ENCODE data around the gene RNH1. TPM values are rescaled to one million over a fixed set of nuclear protein-coding genes. Genes with fewer than 3 reads are reported as not detected.

The RNH1 gene
- total RNA-seq, 1 experiment from 2014 or later: 345 TPM

DNA sequence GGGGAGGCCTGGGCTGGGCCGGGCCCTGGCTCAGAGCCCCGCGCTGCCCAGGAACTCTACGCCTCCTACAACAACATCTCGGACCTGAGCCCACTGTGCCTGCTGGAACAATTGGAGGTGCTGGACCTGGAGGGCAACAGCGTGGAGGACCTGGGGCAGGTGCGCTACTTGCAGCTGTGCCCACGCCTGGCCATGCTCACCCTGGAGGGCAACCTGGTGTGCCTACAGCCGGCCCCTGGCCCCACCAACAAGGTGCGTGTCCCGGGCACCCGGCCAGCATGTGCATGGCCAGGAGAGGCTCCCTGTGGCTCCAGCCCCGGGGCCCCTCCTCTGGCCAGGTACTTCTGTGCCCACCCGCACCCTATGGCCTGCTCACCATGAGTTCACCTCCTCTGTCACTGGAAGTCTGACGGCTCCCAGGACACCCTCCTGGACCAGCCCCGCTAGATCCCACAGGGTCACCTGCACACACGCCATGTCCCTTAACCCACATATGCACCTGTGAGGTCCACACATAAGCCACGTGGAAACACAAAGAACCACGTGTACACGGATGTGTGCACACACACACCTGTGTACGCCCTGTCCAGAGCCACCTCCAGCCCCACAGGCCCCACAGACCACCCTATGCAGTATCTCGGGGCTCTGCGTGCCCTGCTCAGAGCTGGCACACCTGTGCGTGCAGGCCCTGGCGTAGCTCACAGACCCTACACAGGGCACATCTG lies 43.1 kb upstream of the RNH1 start:
- ATAC-seq: no peak
- H3K27ac ChIP-seq (ENCODE audit: low read length): no peak overlapping the region
- H3K4me3 ChIP-seq (ENCODE audit: low read depth in 2 of 2, low read length in 2 of 2): no peak overlapping the region
- TF ChIP-seq, protein P1, sequence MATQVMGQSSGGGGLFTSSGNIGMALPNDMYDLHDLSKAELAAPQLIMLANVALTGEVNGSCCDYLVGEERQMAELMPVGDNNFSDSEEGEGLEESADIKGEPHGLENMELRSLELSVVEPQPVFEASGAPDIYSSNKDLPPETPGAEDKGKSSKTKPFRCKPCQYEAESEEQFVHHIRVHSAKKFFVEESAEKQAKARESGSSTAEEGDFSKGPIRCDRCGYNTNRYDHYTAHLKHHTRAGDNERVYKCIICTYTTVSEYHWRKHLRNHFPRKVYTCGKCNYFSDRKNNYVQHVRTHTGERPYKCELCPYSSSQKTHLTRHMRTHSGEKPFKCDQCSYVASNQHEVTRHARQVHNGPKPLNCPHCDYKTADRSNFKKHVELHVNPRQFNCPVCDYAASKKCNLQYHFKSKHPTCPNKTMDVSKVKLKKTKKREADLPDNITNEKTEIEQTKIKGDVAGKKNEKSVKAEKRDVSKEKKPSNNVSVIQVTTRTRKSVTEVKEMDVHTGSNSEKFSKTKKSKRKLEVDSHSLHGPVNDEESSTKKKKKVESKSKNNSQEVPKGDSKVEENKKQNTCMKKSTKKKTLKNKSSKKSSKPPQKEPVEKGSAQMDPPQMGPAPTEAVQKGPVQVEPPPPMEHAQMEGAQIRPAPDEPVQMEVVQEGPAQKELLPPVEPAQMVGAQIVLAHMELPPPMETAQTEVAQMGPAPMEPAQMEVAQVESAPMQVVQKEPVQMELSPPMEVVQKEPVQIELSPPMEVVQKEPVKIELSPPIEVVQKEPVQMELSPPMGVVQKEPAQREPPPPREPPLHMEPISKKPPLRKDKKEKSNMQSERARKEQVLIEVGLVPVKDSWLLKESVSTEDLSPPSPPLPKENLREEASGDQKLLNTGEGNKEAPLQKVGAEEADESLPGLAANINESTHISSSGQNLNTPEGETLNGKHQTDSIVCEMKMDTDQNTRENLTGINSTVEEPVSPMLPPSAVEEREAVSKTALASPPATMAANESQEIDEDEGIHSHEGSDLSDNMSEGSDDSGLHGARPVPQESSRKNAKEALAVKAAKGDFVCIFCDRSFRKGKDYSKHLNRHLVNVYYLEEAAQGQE (IDR thresholded peaks at IDR 0.05; ENCODE audit: insufficient read depth in 1 of 2, low read depth in 2 of 2, low read length in 1 of 2): no peak
- TF ChIP-seq TCF7L2 (IDR thresholded peaks at IDR 0.05; ENCODE audit: low read depth, low read length) (no peak), POLR2AphosphoS5 (IDR thresholded peaks at IDR 0.05; ENCODE audit: low read depth, low read length) (no peak), SIN3A (IDR thresholded peaks at IDR 0.05; ENCODE audit: borderline replicate concordance, insufficient read depth, low read depth, low read length) (no peak)
- TF ChIP-seq, protein P2, sequence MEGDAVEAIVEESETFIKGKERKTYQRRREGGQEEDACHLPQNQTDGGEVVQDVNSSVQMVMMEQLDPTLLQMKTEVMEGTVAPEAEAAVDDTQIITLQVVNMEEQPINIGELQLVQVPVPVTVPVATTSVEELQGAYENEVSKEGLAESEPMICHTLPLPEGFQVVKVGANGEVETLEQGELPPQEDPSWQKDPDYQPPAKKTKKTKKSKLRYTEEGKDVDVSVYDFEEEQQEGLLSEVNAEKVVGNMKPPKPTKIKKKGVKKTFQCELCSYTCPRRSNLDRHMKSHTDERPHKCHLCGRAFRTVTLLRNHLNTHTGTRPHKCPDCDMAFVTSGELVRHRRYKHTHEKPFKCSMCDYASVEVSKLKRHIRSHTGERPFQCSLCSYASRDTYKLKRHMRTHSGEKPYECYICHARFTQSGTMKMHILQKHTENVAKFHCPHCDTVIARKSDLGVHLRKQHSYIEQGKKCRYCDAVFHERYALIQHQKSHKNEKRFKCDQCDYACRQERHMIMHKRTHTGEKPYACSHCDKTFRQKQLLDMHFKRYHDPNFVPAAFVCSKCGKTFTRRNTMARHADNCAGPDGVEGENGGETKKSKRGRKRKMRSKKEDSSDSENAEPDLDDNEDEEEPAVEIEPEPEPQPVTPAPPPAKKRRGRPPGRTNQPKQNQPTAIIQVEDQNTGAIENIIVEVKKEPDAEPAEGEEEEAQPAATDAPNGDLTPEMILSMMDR (IDR thresholded peaks at IDR 0.05): no peak
- intact Hi-C loops (cut with micrococcal nuclease; ENCODE audit: unreplicated experiment) (loop anchor here (10.0 kb wide), 1 partner anchor 175 kb away; no protein-coding TSS in a partner anchor), in situ Hi-C loops (cut with HindIII; ENCODE audit: low pct_unique_long_range_greater_than_20kb, low sequenced_read_pairs) (no loop called here)
- ChIA-PET POLR2A (no interaction called here), CTCF (no interaction called here)
- BruUV-seq (replicated peaks): no TSS peak
- no peak for DNase-seq (ENCODE audit: low read depth, low spot score)
- H3K36me3 ChIP-seq (ENCODE audit: control insufficient read depth, insufficient read depth, low read length): no peaks in the 10 kb centered on the region
- no peaks in the 10 kb centered on the region for H3K27me3 ChIP-seq (ENCODE audit: control insufficient read depth, insufficient read depth, low read length)
- no peaks in the 10 kb centered on the region for H3K9me3 ChIP-seq (ENCODE audit: control insufficient read depth, insufficient read depth, low read depth, low read length)
- H3K4me1 ChIP-seq (ENCODE audit: control insufficient read depth, insufficient read depth, low read length): peaks cover 17% of the 10 kb centered on the region

DNA sequence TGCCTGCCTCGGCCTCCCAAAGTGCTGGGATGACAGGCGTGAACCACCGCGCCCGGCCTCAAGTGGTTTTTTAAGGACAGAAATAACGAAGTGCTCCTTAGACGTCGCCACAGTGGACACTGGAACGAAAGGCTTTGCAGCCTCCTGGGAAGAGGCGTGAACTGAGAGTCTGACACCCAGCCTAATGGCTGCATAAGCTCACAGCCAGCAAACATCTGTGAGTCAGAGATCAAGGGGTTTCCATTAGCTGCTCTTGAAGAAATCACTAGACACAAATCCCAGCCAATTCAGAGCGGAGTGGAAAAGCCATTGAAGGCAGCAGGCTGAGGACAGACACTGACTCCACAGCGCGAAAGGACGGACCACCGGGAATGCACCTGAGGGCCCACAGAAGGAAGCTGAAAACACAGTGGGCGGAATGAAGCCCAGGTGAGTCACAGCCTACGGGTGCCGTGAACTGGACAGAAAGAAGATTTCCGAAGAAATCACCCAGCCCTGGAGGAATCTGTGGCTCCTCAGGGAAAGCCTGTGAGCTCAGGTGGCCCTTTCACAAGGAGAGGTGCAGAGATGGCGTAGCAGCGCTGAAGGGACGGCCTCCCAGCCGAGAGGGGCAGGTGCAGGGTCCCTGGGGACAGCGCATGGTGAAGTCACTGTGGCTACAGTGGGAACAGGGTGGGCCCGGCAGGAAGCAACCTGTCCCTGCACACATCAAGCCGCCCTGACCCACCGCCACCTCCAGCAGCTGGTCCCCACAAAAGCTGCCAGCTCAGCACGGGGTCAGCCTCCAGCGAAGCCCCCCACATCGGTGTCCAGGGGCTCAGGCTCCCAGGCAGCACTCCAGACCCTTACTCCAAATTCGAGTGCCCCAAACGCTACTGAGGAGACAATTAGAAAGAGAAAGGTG lies 41.9 kb upstream of the RNH1 start:
- ChIA-PET CTCF (interaction anchor here (0.6 kb wide), 1 partner anchor 19 kb away, joined by 10 read pairs; no protein-coding TSS in a partner anchor), POLR2A (no interaction called here)
- Histone ChIP-seq H3K27ac (ENCODE audit: low read length) (no peak overlapping the region), H3K4me3 (ENCODE audit: low read depth in 2 of 2, low read length in 2 of 2) (no peak overlapping the region), H3K9me3 (ENCODE audit: control insufficient read depth, insufficient read depth, low read depth, low read length) (no peaks in the 10 kb centered on the region), H3K27me3 (ENCODE audit: control insufficient read depth, insufficient read depth, low read length) (no peaks in the 10 kb centered on the region), H3K4me1 (ENCODE audit: control insufficient read depth, insufficient read depth, low read length) (peaks cover 10% of the 10 kb centered on the region), H3K36me3 (ENCODE audit: control insufficient read depth, insufficient read depth, low read length) (no peaks in the 10 kb centered on the region)
- in situ Hi-C loops (cut with HindIII; ENCODE audit: low pct_unique_long_range_greater_than_20kb, low sequenced_read_pairs) (no loop called here), intact Hi-C loops (cut with micrococcal nuclease; ENCODE audit: unreplicated experiment) (no loop called here)
- no TSS peak for BruUV-seq (replicated peaks)
- TF ChIP-seq, protein P2 (IDR thresholded peaks at IDR 0.05): no peak
- TF ChIP-seq, protein P1 (IDR thresholded peaks at IDR 0.05; ENCODE audit: insufficient read depth in 1 of 2, low read depth in 2 of 2, low read length in 1 of 2): no peak
- TF ChIP-seq TCF7L2 (IDR thresholded peaks at IDR 0.05; ENCODE audit: low read depth, low read length) (no peak), POLR2AphosphoS5 (IDR thresholded peaks at IDR 0.05; ENCODE audit: low read depth, low read length) (no peak), SIN3A (IDR thresholded peaks at IDR 0.05; ENCODE audit: borderline replicate concordance, insufficient read depth, low read depth, low read length) (no peak)
- ATAC-seq (peak; percentile 9; the same call in 1 of the 2 replicates), DNase-seq (ENCODE audit: low read depth, low spot score) (no peak)

Measured in Panc1 (cell line).